Measurements from ENCODE around the gene PRKAG2.

DNA sequence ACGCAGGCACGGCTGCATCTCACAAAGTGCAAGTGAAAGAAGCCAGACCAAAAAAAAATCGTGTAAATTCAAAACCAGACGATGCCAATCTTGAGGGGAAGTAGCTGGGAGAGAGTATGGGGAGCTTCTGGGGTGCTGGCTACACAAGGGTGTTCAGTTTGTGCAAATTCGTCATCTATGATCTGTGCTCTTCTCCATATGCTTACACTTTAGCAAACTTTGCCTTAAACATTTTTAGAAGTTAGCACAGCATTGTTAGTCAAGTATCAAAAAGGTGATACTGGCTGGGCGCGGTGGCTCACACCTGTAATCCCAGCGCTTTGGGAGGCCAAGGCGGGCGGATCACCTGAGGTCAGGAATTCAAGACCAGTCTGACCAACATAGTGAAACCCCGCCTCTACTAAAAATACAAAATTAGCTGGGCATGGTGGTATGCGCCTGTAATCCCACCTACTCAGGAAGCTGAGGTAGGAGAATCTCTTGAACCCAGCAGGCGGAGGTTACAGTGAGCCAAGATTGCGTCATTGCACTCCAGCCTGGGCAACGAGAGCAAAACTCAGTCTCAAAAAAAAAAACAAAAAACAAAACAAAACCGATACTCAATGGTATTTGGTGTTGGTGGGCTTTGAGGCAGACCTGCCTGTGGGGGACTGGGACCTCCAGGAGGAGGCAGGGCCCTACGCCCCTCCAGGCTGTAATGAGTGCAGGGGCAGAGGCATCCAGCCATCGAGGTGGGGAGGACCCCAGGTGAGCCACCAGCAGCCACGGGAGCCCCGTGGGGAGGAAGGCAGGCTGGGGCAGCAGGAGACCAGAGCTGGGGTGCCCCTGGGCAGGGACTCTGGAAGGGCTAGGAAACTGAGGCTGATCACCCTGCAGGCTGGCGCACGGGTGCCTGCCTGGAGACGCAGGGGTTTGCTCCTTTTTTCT is 150.0 kb downstream of the PRKAG2 start:
- no peak for TF ChIP-seq EP300 (IDR thresholded peaks at IDR 0.05; ENCODE audit: low read depth)
- TF ChIP-seq CTCF (IDR thresholded peaks at IDR 0.05), result no peak
- no peak for TF ChIP-seq POLR2AphosphoS5 (IDR thresholded peaks at IDR 0.05)

Measured in transverse colon (tissue), 4 donors.